GM03348 (cell line): Measurements from ENCODE around the gene PLA2G4A.
"Not testable (repeated sequence)": the region's sequence is repeated elsewhere in the genome, so short reads cannot be mapped to it uniquely, and the experiment has no call there.

Experiments
- DNase-seq: peaks from one replicate; pipeline ENCODE4 v3.0.0; 2012; ENCODE audit warnings: low spot score

PLA2G4A gene

GRCh38 chr1:186922814-186923213 is 94.1 kb downstream of the PLA2G4A start:
- not testable (repeated sequence) for DNase-seq

- no peak for DNase-seq
These were observed 94.7 kb downstream of the PLA2G4A start for GRCh38 chr1:186923486-186923885.

GRCh38 chr1:186925881-186926669 is 97.3 kb downstream of the PLA2G4A start:
- peak; percentile 19 for DNase-seq

- no peak for DNase-seq
These were observed 99.1 kb downstream of the PLA2G4A start for GRCh38 chr1:186927884-186928283.

- peak; percentile 9 for DNase-seq
These were observed 101.5 kb downstream of the PLA2G4A start for GRCh38 chr1:186930238-186930637.

- DNase-seq, result no peak
These were observed 108.4 kb downstream of the PLA2G4A start for GRCh38 chr1:186937016-186937670.

- DNase-seq, result no peak
These were observed 115.3 kb downstream of the PLA2G4A start for GRCh38 chr1:186943891-186944686.

GRCh38 chr1:186945146-186945545 is 116.4 kb downstream of the PLA2G4A start:
- no peak for DNase-seq

- no peak for DNase-seq
These were observed 119.8 kb downstream of the PLA2G4A start for GRCh38 chr1:186948535-186948934.

- no peak for DNase-seq
These were observed 120.4 kb downstream of the PLA2G4A start for GRCh38 chr1:186949173-186949572.

- no peak for DNase-seq
These were observed 121.8 kb downstream of the PLA2G4A start for GRCh38 chr1:186950547-186950946.

- no peak for DNase-seq
These were observed 125.1 kb downstream of the PLA2G4A start for GRCh38 chr1:186953876-186954275.

GRCh38 chr1:186957314-186957713 is 128.6 kb downstream of the PLA2G4A start:
- no peak for DNase-seq

GRCh38 chr1:186958520-186958919 is 129.8 kb downstream of the PLA2G4A start:
- DNase-seq, result no peak

GRCh38 chr1:186960861-186961260 is 132.1 kb downstream of the PLA2G4A start:
- DNase-seq, result no peak

- DNase-seq, result no peak
These were observed 137.1 kb downstream of the PLA2G4A start for GRCh38 chr1:186965847-186966246.

GRCh38 chr1:186966456-186966855 is 137.7 kb downstream of the PLA2G4A start:
- no peak for DNase-seq

GRCh38 chr1:186967656-186968394 is 139.1 kb downstream of the PLA2G4A start:
- DNase-seq, result peak; percentile 29

GRCh38 chr1:186974774-186975181 is 146.0 kb downstream of the PLA2G4A start:
- peak; percentile 79 for DNase-seq

- no peak for DNase-seq
These were observed 146.5 kb downstream of the PLA2G4A start for GRCh38 chr1:186975220-186975619.

GRCh38 chr1:186976700-186977099 is 148.0 kb downstream of the PLA2G4A start:
- no peak for DNase-seq
